Osteocyte (in vitro differentiated cells): ENCODE data around the gene DDIT3. TPM values are rescaled to one million over a fixed set of nuclear protein-coding genes. Genes with fewer than 3 reads are reported as not detected.

ENCODE experiments used
- DNase-seq: peaks from one replicate; pipeline ENCODE4 v3.0.0; 2021; ENCODE audit warnings: mixed read lengths; ENCODE audit not compliant: unreplicated experiment; ENCODE audit errors: extremely low spot score
- H3K27ac Mint-ChIP-seq: one replicate; pipeline ENCODE4 v1.8.0; 2021; ENCODE audit warnings: mild to moderate bottlenecking, mixed read lengths; ENCODE audit not compliant: unreplicated experiment
- H3K27me3 Mint-ChIP-seq: one replicate; pipeline ENCODE4 v1.8.0; 2021; ENCODE audit warnings: mixed read lengths; ENCODE audit not compliant: unreplicated experiment
- H3K36me3 Mint-ChIP-seq: one replicate; pipeline ENCODE4 v1.8.0; 2021; ENCODE audit warnings: mixed read lengths; ENCODE audit not compliant: unreplicated experiment
- H3K4me1 Mint-ChIP-seq: one replicate; pipeline ENCODE4 v1.8.0; 2021; ENCODE audit warnings: mixed read lengths; ENCODE audit not compliant: unreplicated experiment
- H3K4me3 Mint-ChIP-seq: one replicate; pipeline ENCODE4 v1.8.0; 2021; ENCODE audit warnings: mild to moderate bottlenecking, moderate library complexity, mixed read lengths; ENCODE audit not compliant: unreplicated experiment
- H3K9me3 Mint-ChIP-seq: one replicate; pipeline ENCODE4 v1.8.0; 2021; ENCODE audit warnings: mixed read lengths; ENCODE audit not compliant: unreplicated experiment
- CTCF ChIP-seq: fragments of 200-600 bp; sonication (generic); IDR thresholded peaks from 2 replicates; pipeline ENCODE4 v1.5.0; 2021; ENCODE audit warnings: antibody characterized with exemption, mild to moderate bottlenecking, moderate library complexity
- total RNA-seq: library from RNA; stranded (reverse); gene quantifications from 2 replicates; pipeline ENCODE4 v1.2.1, GENCODE V29; 2021

The DDIT3 gene
- total RNA-seq, 1 donor from 2014 or later: 95.7 TPM

GRCh38 chr12:57524814-57525614 lies 4.7 kb upstream of the DDIT3 start:
- Mint-ChIP-seq H3K4me3 (peak overlapping the region; percentile 99), H3K9me3 (no peaks in the 10 kb centered on the region), H3K36me3 (peaks cover 23% of the 10 kb centered on the region), H3K4me1 (peaks cover 41% of the 10 kb centered on the region), H3K27me3 (no peaks in the 10 kb centered on the region), H3K27ac (peak overlapping the region; percentile 97)
- no peak for DNase-seq
- no peak for TF ChIP-seq CTCF

GRCh38 chr12:57523706-57524614 lies 3.6 kb upstream of the DDIT3 start:
- Mint-ChIP-seq H3K4me3 (peak overlapping the region; percentile 99), H3K4me1 (peaks cover 45% of the 10 kb centered on the region), H3K9me3 (no peaks in the 10 kb centered on the region), H3K36me3 (peaks cover 24% of the 10 kb centered on the region), H3K27me3 (no peaks in the 10 kb centered on the region), H3K27ac (peak overlapping the region; percentile 97)
- DNase-seq: no peak
- no peak for TF ChIP-seq CTCF

- no peak for DNase-seq
- H3K9me3 Mint-ChIP-seq: no peaks in the 10 kb centered on the region
- H3K4me1 Mint-ChIP-seq: peaks cover 53% of the 10 kb centered on the region
- H3K27ac Mint-ChIP-seq: peak overlapping the region; percentile 97
- peak overlapping the region; percentile 99 for H3K4me3 Mint-ChIP-seq
- H3K27me3 Mint-ChIP-seq: no peaks in the 10 kb centered on the region
- no peak for TF ChIP-seq CTCF
- peaks cover 25% of the 10 kb centered on the region for H3K36me3 Mint-ChIP-seq
Measured at GRCh38 chr12:57522887-57523705, 2.8 kb upstream of the DDIT3 start.

GRCh38 chr12:57522011-57522886 lies 1.9 kb upstream of the DDIT3 start, which contains the start of gene MBD6:
MBD6 (plus strand) TSS chr12:57522824; CDS start chr12:57524304, 1,480 bp downstream.
- H3K36me3 Mint-ChIP-seq: peaks cover 29% of the 10 kb centered on the region
- TF ChIP-seq CTCF: no peak
- H3K9me3 Mint-ChIP-seq: no peaks in the 10 kb centered on the region
- H3K4me1 Mint-ChIP-seq: peaks cover 62% of the 10 kb centered on the region
- DNase-seq: peak; percentile 98
- peak within 1 kb of the TSS; percentile 99 for H3K4me3 Mint-ChIP-seq
- H3K27me3 Mint-ChIP-seq: no peaks in the 10 kb centered on the region
- H3K27ac Mint-ChIP-seq: peak within 1 kb of the TSS; percentile 99
